Measurements from ENCODE around the gene TTC28. TPM values are rescaled to one million over a fixed set of nuclear protein-coding genes. Genes with fewer than 3 reads are reported as not detected.

Gene TTC28
- total and polyA plus RNA-seq, 12 donors = 3.4 to 75.6 (median 28.6) TPM

GRCh38 chr22:27999876-28000275 is 679.8 kb downstream of the TTC28 start:
- Histone ChIP-seq H3K4me3 (no peak overlapping the region), H3K9me3 (replicated peaks in 1 of 3) (no peaks in the 10 kb centered on the region), H3K36me3 (replicated peaks in 1 of 2) (peaks cover 0 to 17% of the 10 kb centered on the region in 2 donors), H3K4me1 (replicated peaks in 1 of 2) (no peaks in the 10 kb centered on the region), H3K27ac (no peak overlapping the region), H3K27me3 (no peaks in the 10 kb centered on the region)
- 92 to 97% (median 95%) methylated on average over 6 of the region's 6 CpGs for WGBS, 4 donors
- DNase-seq = no peak
- intact Hi-C loops (cut with DNase I) = no loop called here
- TF ChIP-seq POLR2A (IDR thresholded peaks at IDR 0.05) (no peak), CTCF (IDR thresholded peaks at IDR 0.05) (no peak)

GRCh38 chr22:27998511-27999410 is 680.9 kb downstream of the TTC28 start:
- 95 to 97% (median 95%) methylated on average over 20 to 40 of the region's 40 CpGs for WGBS, 4 donors
- TF ChIP-seq POLR2A (IDR thresholded peaks at IDR 0.05) = no peak
- no peak for TF ChIP-seq CTCF (IDR thresholded peaks at IDR 0.05)
- DNase-seq = no peak
- Histone ChIP-seq H3K27me3 (no peaks in the 10 kb centered on the region), H3K4me3 (no peak overlapping the region), H3K4me1 (replicated peaks in 1 of 2) (no peaks in the 10 kb centered on the region), H3K36me3 (replicated peaks in 1 of 2) (peaks cover 0 to 17% of the 10 kb centered on the region in 2 donors), H3K27ac (no peak overlapping the region), H3K9me3 (replicated peaks in 1 of 3) (no peaks in the 10 kb centered on the region)
- intact Hi-C loops (cut with DNase I) = no loop called here

GRCh38 chr22:27997538-27997937 is 682.1 kb downstream of the TTC28 start:
- 89 to 94% (median 92%) methylated on average over 3 to 4 of the region's 4 CpGs for WGBS, 4 donors
- intact Hi-C loops (cut with DNase I) = no loop called here
- no peaks in the 10 kb centered on the region for H3K9me3 ChIP-seq (replicated peaks in 1 of 3)
- H3K27me3 ChIP-seq = no peaks in the 10 kb centered on the region
- no peak overlapping the region for H3K4me3 ChIP-seq
- peaks cover 0 to 19% of the 10 kb centered on the region in 2 donors for H3K36me3 ChIP-seq (replicated peaks in 1 of 2)
- DNase-seq = no peak
- H3K27ac ChIP-seq = no peak overlapping the region
- no peak for TF ChIP-seq CTCF (IDR thresholded peaks at IDR 0.05)
- TF ChIP-seq POLR2A (IDR thresholded peaks at IDR 0.05) = no peak
- H3K4me1 ChIP-seq (replicated peaks in 1 of 2) = no peaks in the 10 kb centered on the region

- intact Hi-C loops (cut with DNase I) = no loop called here
- DNase-seq = no peak
- Histone ChIP-seq H3K27me3 (no peaks in the 10 kb centered on the region), H3K4me3 (no peak overlapping the region), H3K36me3 (replicated peaks in 1 of 2) (peaks cover 0 to 25% of the 10 kb centered on the region in 2 donors), H3K27ac (no peak overlapping the region), H3K4me1 (replicated peaks in 1 of 2) (no peaks in the 10 kb centered on the region), H3K9me3 (replicated peaks in 1 of 3) (no peaks in the 10 kb centered on the region)
- WGBS, 4 donors = 94 to 99% (median 98%) methylated on average over 6 to 7 of the region's 7 CpGs
- TF ChIP-seq POLR2A (IDR thresholded peaks at IDR 0.05) = no peak
- TF ChIP-seq CTCF (IDR thresholded peaks at IDR 0.05) = no peak
Observed at GRCh38 chr22:27996981-27997380, 682.7 kb downstream of the TTC28 start.
